IPS-18c (cell line): ENCODE results near the gene MAPKAP1.

Source experiments
- H3K4me3 ChIP-seq: 2 replicates; pipeline ENCODE4 v1.7.0; 2013; ENCODE audit warnings: low read depth, mild to moderate bottlenecking, low read length, moderate library complexity; ENCODE audit not compliant: insufficient read depth
- H3K9me3 ChIP-seq: one replicate; pipeline ENCODE4 v1.6.1; 2013; ENCODE audit warnings: mild to moderate bottlenecking, low read length, moderate library complexity; ENCODE audit not compliant: control insufficient read depth, insufficient read depth

MAPKAP1 gene

GRCh38 chr9:125525921-125526631, 180.9 kb downstream of the MAPKAP1 start:
- H3K9me3 ChIP-seq, result no peaks in the 10 kb centered on the region
- no peak overlapping the region for H3K4me3 ChIP-seq

- no peaks in the 10 kb centered on the region for H3K9me3 ChIP-seq
- no peak overlapping the region; the same call in 1 of the 2 replicates for H3K4me3 ChIP-seq
Observed at GRCh38 chr9:125524583-125525355, 182.2 kb downstream of the MAPKAP1 start.

GRCh38 chr9:125523681-125524080, 183.3 kb downstream of the MAPKAP1 start:
- Histone ChIP-seq H3K9me3 (no peaks in the 10 kb centered on the region), H3K4me3 (no peak overlapping the region)

- H3K9me3 ChIP-seq, result no peaks in the 10 kb centered on the region
- H3K4me3 ChIP-seq, result no peak overlapping the region
Observed at GRCh38 chr9:125522328-125522725, 184.7 kb downstream of the MAPKAP1 start.

GRCh38 chr9:125521462-125522327, 185.3 kb downstream of the MAPKAP1 start:
- Histone ChIP-seq H3K4me3 (no peak overlapping the region), H3K9me3 (no peaks in the 10 kb centered on the region)

GRCh38 chr9:125519734-125520133, 187.3 kb downstream of the MAPKAP1 start:
- H3K9me3 ChIP-seq, result no peaks in the 10 kb centered on the region

GRCh38 chr9:125517577-125517976, 189.4 kb downstream of the MAPKAP1 start:
- Histone ChIP-seq H3K4me3 (no peak overlapping the region), H3K9me3 (no peaks in the 10 kb centered on the region)

More at GRCh38 chr9:125519734-125520133, 187.3 kb downstream of the MAPKAP1 start:
- no peak overlapping the region for H3K4me3 ChIP-seq

GRCh38 chr9:125515983-125516940, 190.7 kb downstream of the MAPKAP1 start:
- Histone ChIP-seq H3K4me3 (no peak overlapping the region), H3K9me3 (no peaks in the 10 kb centered on the region)

- Histone ChIP-seq H3K9me3 (no peaks in the 10 kb centered on the region), H3K4me3 (no peak overlapping the region)
Observed at GRCh38 chr9:125515281-125515680, 191.7 kb downstream of the MAPKAP1 start.

GRCh38 chr9:125514468-125514867, 192.5 kb downstream of the MAPKAP1 start:
- no peaks in the 10 kb centered on the region for H3K9me3 ChIP-seq
- no peak overlapping the region for H3K4me3 ChIP-seq

- Histone ChIP-seq H3K9me3 (no peaks in the 10 kb centered on the region), H3K4me3 (no peak overlapping the region)
Observed at GRCh38 chr9:125513668-125514413, 193.2 kb downstream of the MAPKAP1 start.

GRCh38 chr9:125513303-125513667, 193.7 kb downstream of the MAPKAP1 start:
- Histone ChIP-seq H3K4me3 (no peak overlapping the region), H3K9me3 (no peaks in the 10 kb centered on the region)

- Histone ChIP-seq H3K9me3 (no peaks in the 10 kb centered on the region), H3K4me3 (no peak overlapping the region)
Observed at GRCh38 chr9:125511789-125512660, 195.0 kb downstream of the MAPKAP1 start.

GRCh38 chr9:125510980-125511379, 196.0 kb downstream of the MAPKAP1 start:
- Histone ChIP-seq H3K4me3 (no peak overlapping the region), H3K9me3 (no peaks in the 10 kb centered on the region)

- no peak overlapping the region for H3K4me3 ChIP-seq
- H3K9me3 ChIP-seq, result no peaks in the 10 kb centered on the region
Observed at GRCh38 chr9:125509476-125509875, 197.5 kb downstream of the MAPKAP1 start.
